COR-L47 (cell line): Measurements from ENCODE around the gene CDC42EP4.

ENCODE experiments used
- DNase-seq: peaks from one replicate; lab custom pipeline; 2025; lab: John Stamatoyannopoulos, UW

CDC42EP4 gene

DNA sequence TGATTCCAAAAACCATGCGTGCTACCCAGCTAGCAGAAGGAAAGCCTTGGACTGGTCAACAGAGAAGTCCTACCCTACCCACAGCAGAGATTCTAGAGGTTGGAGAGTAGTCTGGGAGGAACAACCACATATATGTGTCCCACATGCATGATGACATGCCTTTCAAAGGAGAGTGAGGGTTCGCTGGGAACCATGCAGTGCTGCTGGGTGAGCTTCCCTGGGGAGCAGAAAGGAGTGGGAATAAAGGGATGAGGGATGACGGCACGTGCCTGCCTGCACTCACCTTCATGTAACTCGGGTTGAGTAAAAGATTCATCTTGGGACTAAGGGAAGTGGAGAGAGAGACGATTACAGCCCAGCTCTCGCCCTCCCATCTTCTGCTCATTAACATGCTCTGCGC is 59.9 kb downstream of the CDC42EP4 start:
- DNase-seq: no peak

DNA sequence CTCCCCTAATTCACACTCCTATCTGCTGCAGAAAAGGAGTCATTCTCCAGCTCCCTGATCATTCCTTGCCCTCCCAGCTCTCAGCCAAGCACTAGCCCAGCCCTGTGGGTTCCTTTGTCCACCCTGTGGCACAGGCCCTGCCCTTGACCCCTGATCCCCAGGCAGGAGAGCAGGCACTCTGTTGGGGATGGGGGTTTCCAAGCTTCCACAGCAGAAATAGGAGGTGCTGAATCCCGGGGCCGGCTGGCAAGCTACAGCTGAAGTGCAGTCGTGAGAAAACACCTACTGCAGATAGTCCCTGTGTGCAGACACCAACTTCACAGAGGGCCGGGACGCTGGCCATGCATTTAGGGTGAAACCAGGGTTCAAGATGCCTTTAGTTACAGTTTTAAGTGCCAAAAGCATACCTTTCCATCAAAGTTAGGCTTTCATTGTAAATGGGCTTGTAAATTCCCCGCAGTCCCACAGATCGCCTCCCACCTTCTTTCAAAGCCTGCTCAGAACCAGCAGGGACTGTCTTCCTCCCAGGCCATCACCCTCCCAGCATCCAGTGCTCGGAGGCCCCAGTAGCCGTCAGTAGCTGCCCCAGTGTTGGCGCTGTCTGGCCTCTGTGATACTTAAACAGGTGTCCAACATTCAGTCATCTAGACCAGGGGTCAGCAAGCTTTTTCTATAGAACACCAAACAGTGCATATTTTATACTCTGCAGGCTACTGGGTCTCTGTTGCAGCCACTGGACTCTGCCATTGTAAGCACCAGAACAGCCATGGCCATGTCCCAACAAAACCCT is 60.8 kb downstream of the CDC42EP4 start:
- DNase-seq: no peak

DNA sequence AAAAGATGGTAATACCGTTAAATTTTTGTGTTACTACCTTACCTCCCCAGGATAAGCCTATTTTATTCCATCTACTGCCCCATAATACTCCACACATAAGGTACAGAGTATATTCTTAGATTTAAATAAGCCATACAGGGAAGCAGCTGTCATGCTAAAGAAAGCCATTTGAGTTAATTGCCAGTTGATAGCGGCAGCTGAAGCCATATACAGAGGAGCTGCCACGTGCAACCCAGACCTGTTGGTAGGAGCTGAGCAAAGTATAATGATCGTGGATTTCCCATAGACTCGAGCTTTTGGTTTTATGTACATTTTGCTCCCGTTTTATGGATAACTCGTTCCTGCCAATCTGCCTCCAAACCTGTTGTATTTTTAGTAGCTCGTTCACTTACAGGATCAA is 62.1 kb downstream of the CDC42EP4 start:
- DNase-seq: no peak

DNA sequence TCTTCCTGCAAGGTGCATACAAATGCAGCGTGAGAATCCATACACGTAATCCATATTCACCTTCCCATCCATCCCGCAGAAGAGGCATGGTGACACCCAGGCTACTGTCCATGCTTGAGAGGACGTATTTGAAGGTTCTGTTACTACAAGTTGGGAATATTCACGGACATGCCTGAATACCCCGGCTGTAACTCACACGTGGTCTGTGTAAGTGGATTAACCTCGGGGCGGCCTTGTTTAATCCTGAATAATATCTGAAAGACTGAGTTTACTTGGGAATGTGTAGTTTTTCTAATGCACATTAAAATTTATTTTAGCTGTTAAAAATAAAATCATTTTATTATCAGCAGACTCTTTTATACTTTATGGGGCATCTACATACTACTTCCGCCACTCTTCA is 63.3 kb downstream of the CDC42EP4 start:
- DNase-seq: no peak

DNA sequence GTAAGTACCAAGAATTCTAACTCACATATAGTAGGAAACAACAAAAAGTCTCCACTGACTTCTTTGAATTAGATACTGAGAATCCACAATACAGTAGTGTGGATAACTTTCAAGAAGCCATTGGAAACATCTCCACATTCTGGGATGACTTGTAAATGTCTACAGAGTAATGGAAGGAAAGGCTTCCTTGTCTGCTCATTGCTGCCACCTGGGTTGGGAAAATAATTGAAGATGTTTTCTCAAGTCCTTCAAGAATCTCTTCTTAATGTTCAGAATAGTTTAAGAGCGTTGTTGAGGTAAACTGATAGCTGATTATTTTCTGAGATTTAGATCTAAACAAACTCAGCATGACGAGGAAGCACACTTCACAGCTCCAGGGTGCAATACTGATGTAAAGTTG is 64.1 kb downstream of the CDC42EP4 start:
- DNase-seq: no peak

DNA sequence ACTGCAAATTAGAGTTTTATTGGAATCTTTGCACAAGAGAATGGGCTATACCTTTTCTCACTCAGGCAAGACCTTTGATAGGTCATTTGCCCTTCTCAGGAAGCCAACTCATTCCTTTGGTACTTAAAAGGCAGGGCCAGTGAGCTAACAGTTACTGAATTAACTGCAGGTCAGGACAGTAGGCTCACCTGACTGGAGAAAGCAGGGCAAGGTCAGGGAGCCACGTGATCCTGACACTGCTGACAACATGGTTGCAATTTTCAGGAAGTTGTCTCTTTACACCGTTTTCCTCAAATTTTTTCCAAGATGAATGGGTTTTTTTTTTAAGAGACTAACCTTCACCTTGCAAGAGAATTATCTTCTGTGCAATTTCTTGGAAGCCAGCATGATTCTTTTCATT is 71.2 kb downstream of the CDC42EP4 start:
- DNase-seq: no peak

DNA sequence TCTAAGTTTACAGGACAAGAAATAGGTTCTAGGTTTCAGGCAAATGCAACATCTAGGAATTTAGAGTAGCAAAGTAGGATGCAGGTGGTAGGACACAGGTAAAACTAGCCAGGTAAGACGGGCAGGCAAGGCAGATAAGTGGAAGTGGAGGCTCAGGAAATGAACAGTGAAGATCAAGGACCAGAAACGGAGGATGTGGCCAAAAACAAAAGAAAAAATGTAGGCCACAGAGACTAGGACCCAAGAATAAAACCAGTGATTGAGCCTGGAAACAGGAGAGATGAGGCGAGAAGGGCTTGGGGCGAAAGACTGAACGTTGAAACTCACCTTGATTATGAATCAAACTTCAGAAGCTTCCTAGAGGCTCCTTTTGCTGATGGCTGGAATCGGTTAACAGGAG is 74.1 kb downstream of the CDC42EP4 start:
- no peak for DNase-seq

DNA sequence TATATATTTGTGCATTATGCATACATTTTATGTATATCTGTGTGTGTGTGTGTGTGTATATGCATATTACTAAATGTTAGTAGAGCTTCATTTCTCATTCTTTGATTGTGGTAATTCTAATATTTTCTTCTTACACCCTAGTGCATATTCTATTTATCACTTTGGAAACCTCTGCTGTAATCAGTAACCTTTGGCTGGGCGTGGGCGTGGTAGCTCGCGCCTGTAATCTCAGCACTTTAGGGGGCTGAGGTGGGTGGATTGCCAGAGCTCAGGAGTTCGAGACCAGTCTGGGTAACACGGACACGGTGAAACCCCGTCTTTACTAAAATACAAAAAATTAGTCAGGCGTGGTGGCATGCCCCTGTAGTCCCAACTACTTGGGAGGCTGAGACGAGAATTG is 77.1 kb downstream of the CDC42EP4 start:
- no peak for DNase-seq
